Stimulated activated CD4-positive, alpha-beta T cell treated with anti-CD3 and anti-CD28 coated beads, Interleukin-4, amount 100 ng/mL, for 4 hours (primary cell): ENCODE data around the gene PSENEN.
A peak's percentile ranks its signal among the peaks of the same experiment; 100 is the strongest.

Experiments
- DNase-seq, 2 experiments: peaks; one replicate each; pipeline ENCODE4 v3.0.0-alpha.2; 2020

Gene PSENEN, protein sequence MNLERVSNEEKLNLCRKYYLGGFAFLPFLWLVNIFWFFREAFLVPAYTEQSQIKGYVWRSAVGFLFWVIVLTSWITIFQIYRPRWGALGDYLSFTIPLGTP

DNA sequence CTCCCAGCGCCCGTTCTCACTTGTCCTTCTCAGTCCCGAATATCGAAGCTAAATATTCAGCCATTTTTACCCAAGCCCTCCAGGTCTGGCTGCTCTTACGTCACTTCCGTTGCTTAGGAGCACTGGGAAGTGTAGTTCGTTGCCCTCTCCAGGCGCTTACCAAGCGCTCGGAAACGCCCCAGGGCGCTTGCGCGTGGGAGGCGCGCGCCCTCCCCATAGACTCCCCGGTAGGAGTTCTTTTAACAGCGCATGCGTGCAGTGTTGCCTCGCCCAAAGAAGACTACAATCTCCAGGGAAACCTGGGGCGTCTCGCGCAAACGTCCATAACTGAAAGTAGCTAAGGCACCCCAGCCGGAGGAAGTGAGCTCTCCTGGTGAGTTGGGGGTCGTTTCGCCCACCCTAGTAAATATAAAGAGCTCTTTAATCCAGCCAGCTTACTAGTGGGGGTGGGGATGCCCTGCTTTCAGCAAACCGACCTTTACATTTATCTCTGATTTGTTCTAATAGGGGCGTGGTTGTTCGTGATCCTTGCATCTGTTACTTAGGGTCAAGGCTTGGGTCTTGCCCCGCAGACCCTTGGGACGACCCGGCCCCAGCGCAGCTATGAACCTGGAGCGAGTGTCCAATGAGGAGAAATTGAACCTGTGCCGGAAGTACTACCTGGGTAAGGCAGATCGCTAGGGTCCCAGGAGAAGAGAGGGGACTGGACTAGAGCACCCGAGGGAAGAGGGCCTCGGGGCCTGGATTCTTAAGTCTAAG lies at the start of gene PSENEN, which contains the start of gene U2AF1L4:
Gene PSENEN (plus strand): TSS at position 324 of the 759 bp plus-strand sequence. CDS start 280 bp downstream, at position 604.
Gene U2AF1L4 (minus strand): TSS at position 91 of the 759 bp plus-strand sequence. CDS start 27 bp downstream, at position 64.
- peak; percentile 86 to 98 for DNase-seq

DNA sequence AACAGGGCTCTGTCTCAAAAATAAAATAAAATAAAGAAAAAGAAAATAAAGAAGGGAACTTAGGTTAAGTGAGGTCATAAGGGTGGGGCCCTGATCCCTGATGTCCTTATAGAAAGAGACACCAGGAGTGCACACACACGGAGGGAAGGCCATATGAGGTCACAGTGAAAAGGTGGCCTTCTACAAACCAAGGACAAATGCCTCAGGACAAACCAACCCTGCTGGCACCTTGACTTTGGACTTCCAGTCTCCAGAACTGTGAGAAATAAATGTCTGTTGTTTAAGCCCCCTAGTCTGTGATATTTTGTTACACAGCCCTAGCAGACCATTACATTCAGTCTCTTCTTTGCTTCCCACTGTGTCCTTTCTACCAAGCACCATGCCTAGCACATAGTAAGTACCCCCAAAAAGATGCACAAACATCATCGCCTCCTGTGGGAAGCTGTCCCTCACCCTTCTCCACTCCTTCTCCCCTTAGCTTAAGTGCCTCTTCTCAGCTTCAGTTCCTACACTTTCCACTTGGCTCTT lies 49.5 kb upstream of the PSENEN start:
- no peak for DNase-seq

DNA sequence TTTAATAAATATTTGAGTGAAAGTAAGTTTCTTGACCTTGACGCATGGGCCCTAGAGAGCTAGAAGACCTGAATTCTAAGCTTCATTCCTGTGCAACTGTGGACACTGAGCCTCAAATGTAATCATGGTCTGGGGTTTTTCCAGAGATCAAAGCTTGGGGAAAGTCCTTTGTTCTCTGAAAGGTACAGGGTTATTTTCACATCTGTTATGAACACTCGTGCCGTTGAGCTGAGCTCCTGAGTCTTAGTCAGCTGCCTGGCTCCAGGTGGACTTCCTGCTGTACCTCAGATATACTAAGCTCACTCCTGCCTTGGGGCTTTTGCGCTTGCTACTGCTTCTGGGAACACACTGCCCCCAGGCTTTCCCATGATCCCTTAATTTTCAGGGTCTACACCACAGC lies 48.6 kb upstream of the PSENEN start:
- no peak for DNase-seq

DNA sequence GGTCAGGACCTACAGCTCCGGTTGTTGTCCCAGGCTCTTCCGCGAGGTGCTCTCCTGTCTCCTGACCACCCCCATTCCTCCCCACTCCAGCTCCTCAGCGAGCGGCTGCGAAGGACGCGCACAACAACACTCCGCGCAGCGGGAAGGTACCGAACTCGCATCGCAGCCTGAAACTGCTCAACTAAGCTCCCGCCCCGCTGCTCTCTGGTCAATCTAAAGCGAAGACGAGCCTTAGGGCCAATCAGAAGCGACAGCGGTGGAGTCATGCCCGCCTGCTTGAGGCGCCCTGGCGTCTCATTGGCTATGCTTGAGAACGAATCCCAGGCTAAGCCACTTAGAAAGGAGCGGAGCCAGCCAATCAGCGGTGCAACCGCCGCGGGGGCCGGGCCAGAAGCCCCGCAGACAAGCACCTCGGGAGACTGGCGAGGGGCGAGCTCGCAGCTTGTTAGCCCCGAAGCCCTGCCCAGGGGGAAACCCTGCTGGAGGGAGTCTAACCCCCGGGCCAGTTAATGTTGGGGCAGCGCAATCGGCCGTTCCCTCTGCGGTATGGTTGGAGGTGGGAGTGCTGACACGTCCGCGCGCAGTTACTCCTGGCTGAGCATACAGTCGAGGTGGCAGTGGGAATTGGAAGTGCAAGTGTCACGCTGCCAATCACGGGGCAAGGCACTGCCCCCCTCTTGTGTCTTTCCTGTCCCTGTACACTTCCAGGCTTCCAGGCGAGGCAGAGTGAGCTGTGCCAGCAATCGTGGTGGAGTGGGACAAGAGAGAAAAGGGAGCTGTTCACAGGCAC lies 43.0 kb upstream of the PSENEN start:
- DNase-seq = peak; percentile 84 to 95

DNA sequence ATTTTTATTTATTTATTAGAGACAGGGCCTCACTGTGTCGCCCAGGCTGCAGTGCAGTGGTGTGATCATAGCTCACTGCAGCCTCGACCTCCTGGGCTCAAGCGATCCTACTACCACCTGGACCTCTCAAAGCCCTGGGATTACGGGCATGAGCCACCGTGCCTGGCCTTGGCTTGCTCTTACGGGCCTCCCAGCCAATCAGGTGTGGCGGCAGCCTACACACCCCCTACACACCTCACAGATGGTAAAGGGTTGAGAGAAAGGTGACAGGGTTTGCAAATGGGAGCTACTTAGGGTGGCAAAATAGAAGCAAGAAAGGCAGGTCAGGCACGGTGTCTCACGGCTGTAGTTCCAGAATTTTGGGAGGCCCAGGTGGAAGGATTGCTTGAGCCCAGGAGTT lies 42.1 kb upstream of the PSENEN start:
- DNase-seq = no peak

DNA sequence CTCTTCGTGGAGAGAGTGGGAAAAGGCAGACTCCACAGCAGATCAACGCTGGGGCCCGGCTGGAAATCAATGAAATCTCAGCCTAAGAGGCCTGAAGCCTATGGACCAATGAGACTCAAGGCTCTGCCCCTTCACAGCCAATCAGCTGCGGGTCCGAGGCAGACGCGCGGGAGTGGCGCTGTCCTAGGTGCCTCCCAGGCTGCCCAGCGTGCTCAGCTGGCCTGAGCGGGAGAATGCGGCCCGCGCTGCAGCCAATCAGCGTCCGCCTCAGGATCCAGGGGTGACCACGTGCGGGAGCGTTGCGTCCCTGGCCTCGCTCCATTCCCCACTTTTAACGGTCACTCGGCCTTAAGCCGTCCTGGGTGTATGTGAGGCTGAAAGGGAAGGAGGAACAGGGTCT lies 41.2 kb upstream of the PSENEN start, which contains the start of gene ZBTB32:
Gene ZBTB32 (plus strand): TSS at position 341 of the 400 bp plus-strand sequence. CDS start 10,069 bp downstream, outside the sequence.
- no peak for DNase-seq

DNA sequence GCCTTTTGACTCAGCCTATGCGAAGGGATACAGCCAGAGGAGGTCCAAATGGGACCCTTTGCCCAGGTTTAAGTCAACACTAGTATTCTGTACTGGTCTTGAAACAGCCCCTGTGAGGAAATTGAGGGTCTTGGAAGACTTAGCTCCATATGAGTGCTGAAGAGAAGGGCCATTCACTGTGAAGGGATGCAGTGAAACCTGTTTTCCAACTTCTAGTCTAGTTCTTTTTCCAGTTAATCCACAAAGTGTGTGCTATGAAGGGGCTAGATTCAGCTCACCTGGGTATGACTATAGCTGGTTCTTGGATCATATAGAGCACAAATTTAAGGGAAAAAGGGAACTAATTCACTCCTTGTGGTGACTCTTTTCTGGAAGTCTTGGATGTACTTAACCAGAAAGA lies 37.1 kb upstream of the PSENEN start:
- DNase-seq = no peak

DNA sequence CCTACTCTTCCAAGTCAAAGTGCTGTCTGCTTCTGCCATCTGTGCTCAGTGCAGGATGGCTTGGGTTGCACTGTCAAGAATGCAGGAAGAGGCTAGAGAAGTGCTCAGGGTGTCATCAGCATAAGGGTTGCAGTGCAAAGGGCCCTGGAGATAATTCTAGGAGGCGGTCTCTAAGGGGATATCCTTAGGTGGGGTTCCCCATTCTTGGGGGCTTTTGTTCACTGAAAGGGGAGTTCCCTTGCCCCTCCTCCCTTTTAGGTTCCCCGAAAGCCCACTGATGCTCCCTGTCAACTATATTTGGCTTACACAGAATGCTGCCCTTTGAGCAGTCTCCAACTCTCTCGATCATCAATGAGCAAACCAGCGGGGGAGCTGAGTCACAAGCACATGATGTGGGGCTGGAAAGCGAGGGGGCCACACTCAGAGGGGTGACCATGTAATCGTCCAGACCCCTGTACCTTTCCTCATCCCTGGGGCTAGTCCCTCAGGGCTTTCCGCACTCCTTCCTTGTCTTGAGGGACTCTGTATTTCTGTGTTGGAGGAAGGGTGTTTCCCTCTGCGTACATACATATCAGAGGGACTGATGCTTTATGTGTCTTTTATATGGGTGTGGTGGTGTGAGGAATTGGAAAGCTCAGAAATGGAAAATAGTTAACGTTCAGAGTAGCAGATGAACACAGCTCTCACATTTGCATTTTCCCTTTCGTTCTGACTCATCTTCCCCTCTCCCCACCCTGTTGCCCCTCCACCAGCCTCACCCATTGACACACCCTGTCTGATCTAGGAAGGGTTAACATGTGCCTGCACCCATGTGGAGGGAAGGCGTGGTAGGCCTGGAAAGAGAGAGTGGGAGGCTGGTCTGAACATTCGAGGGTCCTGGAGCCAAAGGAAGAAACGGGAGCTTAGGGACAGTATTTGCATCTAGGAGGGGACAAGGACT lies 34.4 kb upstream of the PSENEN start:
- DNase-seq = peak; percentile 49 to 70

DNA sequence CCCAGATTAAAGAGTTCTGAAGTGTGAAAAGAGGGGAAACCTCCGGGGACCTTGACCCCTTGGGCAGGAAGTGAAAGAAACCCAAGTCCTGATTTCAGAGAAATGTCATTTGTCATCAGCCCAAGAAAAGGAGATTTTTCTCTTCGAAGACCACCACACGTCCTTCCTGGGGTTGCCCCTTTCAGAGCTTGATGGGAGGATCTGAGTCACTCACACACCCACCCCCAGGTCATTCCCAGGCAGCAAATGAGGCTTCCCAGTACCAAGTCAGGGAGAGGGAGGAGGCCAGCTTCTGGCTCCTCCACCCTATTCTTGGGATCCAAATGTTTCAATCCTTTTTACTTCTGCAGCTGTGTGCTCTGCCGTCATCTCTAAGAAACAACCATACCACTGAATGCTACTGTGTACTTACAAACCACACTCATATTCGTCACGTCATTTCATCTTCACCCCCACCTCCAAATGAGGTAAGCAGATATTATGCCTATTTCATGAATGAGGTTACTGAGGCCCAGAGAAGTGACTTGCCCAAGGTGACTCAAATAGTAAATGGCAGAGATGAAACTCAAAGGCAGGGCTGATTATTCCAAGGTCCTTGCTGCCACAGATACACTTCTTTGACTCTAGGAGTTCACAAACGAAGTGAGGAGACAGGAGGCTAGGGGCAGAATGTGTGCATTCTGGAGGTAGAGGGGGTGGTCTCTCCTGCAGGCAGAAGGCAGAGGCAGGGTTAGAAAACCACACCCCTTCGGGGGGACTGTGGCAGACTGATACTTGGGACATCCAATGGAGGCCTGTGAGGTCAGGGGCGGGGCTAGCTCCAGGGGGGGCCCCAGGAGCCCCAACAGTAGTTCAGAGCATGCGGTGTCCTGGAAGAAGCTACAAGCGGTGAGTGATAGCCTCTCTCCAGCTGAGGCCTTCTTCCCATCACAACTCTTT lies 32.6 kb upstream of the PSENEN start:
- peak; percentile 60 to 70 for DNase-seq

DNA sequence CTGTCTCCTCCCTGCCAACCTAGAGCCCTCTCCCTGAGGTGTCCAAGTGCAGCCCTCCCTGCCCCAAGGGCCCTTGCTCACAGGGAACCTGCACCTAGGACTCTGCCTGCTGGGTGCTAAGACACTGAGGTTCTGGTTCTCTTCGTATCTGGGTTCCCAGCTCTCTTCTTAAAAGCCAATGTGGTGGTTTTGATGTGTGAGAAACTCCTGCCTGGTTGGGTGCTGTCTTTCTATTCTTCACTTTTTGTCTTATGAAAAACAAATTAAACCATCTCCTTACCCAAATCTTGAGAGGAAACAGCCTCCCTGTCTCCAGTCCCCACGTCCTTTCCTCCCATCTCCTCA lies 32.0 kb upstream of the PSENEN start:
- DNase-seq = no peak

DNA sequence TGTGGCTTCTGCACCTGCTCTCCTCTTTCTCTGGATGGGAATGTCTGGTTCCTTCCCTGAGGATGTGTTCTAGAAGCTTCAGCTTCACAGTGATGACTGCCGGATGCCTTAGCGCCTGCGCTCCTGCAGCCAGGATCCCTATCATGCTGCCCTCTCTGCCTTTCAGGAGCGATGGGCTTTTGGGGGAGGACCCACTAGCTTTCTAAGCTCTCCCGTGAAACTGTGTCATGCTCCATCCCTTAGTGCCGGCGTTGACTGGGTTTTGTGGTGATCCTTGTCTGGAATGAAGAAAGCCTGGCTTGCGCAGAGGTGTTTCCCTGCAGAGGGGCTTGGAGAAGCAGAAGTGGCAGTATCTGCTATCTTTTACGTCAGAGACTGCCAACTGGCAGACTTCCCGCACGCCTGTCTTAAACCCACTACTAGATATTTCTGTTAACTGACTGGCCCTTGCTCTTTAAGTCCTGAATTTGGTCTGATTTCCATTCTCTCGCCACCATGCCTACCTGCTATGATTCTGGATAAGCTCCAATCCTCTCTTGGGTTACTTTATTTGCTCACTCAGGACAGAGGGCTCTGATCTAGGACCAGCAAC lies 31.5 kb upstream of the PSENEN start:
- no peak for DNase-seq

DNA sequence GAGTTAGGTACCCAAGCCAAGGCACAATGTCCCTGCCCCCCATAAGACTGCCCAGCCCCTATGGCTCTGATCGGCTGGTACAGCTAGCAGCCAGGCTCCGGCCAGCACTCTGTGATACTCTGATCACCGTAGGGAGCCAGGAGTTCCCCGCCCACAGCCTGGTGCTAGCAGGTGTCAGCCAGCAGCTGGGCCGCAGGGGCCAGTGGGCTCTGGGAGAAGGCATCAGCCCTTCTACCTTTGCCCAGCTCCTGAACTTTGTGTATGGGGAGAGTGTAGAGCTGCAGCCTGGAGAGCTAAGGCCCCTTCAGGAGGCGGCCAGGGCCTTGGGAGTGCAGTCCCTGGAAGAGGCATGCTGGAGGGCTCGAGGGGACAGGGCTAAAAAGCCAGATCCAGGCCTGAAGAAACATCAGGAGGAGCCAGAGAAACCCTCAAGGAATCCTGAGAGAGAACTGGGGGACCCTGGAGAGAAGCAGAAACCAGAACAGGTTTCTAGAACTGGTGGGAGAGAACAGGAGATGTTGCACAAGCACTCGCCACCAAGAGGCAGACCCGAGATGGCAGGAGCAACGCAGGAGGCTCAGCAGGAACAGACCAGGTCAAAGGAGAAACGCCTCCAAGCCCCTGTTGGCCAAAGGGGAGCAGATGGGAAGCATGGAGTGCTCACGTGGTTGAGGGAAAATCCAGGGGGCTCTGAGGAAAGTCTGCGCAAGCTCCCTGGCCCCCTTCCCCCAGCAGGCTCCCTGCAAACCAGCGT lies 30.7 kb upstream of the PSENEN start:
- DNase-seq = no peak

DNA sequence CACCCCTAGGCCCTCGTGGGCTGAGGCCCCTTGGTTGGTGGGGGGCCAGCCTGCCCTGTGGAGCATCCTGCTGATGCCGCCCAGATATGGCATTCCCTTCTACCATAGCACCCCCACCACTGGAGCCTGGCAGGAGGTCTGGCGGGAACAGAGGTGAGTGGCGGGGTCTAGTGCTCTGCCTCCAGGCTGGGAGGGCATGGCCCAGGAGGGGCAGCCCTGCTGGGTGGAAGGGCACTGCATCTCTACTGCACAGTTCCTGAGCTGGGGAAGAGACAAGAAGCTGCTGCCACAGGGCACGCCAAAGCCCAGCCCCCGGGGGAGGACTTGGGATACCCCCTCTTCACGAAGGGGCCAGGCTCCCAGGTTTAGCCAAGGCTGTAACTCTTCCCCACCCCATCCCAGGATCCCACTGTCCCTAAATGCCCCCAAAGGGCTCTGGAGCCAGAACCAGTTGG lies 30.1 kb upstream of the PSENEN start:
- no peak for DNase-seq

DNA sequence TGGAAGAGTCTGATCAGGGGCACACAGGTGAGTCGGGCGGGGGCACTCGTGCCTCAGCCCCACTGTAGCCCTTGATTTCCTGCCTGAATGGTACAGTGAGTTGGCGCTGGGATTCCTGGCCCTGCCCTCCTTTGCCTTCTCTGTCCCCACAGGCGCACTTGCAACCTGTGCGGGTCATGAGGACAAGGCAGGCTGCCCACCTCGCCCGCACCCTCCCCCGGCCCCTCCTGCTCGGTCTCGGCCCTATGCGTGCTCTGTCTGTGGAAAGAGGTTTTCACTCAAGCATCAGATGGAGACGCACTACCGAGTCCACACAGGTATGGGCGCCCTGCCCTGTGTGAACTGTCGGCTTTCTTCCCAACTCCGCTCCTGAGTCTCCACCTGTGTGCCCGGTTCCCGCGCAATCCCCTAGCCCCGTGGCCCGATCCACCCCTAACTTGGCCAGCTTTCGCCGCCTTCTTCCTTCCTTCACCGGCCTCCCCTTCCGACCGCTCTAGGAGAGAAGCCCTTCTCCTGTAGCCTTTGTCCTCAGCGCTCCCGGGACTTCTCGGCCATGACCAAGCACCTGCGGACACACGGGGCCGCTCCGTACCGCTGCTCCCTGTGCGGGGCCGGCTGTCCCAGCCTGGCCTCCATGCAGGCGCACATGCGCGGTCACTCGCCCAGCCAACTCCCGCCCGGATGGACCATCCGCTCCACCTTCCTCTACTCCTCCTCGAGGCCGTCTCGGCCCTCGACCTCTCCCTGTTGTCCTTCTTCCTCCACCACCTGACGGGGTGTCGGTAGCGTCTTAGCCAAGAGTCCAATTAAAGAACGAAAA lies 29.3 kb upstream of the PSENEN start:
- peak in 1 of 2 experiments; percentile 22 for DNase-seq

DNA sequence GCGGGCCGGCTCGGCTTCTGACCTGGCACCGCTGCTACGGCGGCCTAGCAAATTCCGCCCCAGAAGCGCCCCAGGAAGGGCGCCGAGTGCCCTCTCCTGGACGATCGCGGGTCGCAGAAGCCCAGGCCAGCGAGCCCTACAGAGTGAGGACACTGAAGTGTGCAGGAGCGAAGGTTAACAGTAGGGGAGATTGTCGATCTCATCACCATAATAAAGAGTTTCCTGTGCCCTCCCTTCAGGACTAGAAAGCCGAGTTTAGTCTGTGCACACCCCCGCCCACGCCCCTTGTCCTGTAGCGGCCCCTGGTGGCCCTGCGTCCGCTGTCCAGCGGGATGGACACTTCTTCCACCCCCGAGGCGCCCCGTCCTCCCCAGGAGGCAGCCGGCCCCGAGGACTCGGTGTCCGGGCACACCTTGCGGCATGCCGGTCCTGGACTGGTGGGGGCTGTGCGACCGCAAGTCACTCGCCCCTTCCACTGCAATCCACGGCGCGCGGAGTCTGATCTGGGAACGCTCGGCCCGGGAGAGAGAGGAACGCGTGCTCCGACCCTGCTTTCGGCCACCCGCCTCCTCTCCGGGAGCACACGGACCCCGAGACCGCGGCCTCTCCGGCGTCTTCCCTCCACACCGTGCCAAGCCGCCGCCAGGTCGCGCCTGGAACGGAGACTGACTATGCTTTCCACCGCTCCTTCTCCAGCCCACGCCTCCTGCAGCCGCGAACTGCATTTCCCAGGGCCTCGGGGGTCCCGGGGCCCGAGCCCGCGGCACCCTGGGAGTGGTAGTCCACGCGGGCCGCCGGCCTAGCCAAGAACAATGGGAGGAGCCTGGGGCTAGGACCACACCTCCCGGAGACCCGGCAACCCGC lies 28.4 kb upstream of the PSENEN start:
- peak; percentile 95 to 98 for DNase-seq

DNA sequence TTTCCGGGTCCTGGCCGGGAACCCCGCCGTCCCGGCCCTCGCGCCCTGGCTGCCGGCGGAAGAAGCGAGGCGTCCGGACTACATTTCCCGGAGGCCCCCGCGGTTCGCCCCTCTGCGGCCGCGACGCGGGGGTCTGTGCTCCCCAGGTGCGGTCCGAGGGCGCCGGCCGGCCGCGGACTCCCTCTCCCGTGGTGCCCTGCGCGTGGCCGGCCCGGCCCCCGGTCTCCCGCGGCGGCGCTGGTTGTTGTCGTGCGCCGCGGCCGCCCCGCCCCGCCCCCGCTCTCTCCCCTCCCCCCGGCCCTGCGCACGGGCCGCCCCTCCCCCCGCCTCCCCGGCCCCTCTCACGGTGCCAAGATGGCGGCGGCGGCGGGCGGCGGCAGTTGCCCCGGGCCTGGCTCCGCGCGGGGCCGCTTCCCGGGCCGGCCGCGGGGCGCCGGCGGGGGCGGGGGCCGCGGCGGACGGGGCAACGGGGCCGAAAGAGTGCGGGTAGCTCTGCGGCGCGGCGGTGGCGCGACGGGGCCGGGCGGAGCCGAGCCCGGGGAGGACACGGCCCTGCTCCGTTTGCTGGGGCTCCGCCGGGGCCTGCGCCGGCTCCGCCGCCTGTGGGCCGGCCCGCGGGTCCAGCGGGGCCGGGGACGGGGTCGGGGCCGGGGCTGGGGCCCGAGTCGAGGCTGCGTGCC lies 27.6 kb upstream of the PSENEN start, which contains the start of gene KMT2B:
Gene KMT2B (plus strand): TSS at position 339 of the 680 bp plus-strand sequence. CDS start 16 bp downstream, at position 355.
- DNase-seq = no peak
